Natural killer cell (primary cell): Measurements from ENCODE around the gene SEC16A. TPM values are rescaled to one million over a fixed set of nuclear protein-coding genes. Genes with fewer than 3 reads are reported as not detected.

Source experiments
- ATAC-seq, 3 donors: fragments of 150-1000 bp in 2 of 3; fragments of 200-7000 bp in 1 of 3; cut with Tn5 transposase; 1 replicate in 1 of 3; 2 replicates in 2 of 3; pipeline ENCODE4 v1.10.0; 2021; ENCODE audit warnings: mild to moderate bottlenecking in 2 of 3, moderate library complexity in 2 of 3
- DNase-seq, 2 donors: peaks; one replicate each; pipeline versions ENCODE4 v3.0.0 to v3.0.0-alpha.2; 2013 to 2021; ENCODE audit warnings: mixed read lengths in 1 of 2
- H3K27ac ChIP-seq: one replicate; pipeline ENCODE4 v1.5.1; 2013; ENCODE audit warnings: mild to moderate bottlenecking, low read length
- H3K27me3 ChIP-seq: one replicate; pipeline ENCODE4 v1.6.1; 2013; ENCODE audit warnings: low read length; ENCODE audit not compliant: control insufficient read depth, insufficient read depth
- H3K36me3 ChIP-seq: one replicate; pipeline ENCODE4 v1.6.1; 2013; ENCODE audit warnings: low read length; ENCODE audit not compliant: control insufficient read depth, insufficient read depth
- H3K4me1 ChIP-seq: one replicate; pipeline ENCODE4 v1.6.1; 2013; ENCODE audit warnings: low read length; ENCODE audit not compliant: control insufficient read depth, insufficient read depth
- H3K4me3 ChIP-seq: one replicate; pipeline ENCODE4 v1.5.1; 2013; ENCODE audit warnings: low read length
- H3K9me3 ChIP-seq: one replicate; pipeline ENCODE4 v1.6.1; 2013; ENCODE audit warnings: low read length; ENCODE audit not compliant: control insufficient read depth, insufficient read depth
- H3K27ac Mint-ChIP-seq, 2 donors: one replicate each; pipeline ENCODE4 v1.8.0; 2022; ENCODE audit warnings: mild to moderate bottlenecking in 2 of 2, mixed read lengths in 2 of 2, moderate library complexity in 1 of 2
- H3K27me3 Mint-ChIP-seq, 2 donors: one replicate each; pipeline ENCODE4 v1.8.0; 2022; ENCODE audit warnings: low read depth in 2 of 2, mixed read lengths in 2 of 2
- H3K36me3 Mint-ChIP-seq: one replicate; pipeline ENCODE4 v1.8.0; 2022; ENCODE audit warnings: mixed read lengths
- H3K4me1 Mint-ChIP-seq, 2 donors: one replicate each; pipeline ENCODE4 v1.8.0; 2022; ENCODE audit warnings: mixed read lengths in 2 of 2
- H3K4me3 Mint-ChIP-seq: one replicate; pipeline ENCODE4 v1.8.0; 2022; ENCODE audit warnings: mild to moderate bottlenecking, moderate library complexity, mixed read lengths
- H3K9me3 Mint-ChIP-seq, 2 donors: one replicate each; pipeline ENCODE4 v1.8.0; 2022; ENCODE audit warnings: mixed read lengths in 2 of 2
- WGBS: methylation state at CpG from one replicate; pipeline ENCODE4 v1.1.7; 2013; ENCODE audit warnings: missing lambda C conversion rate; ENCODE audit not compliant: insufficient coverage; 5-methylcytosine and 5-hydroxymethylcytosine counted together
- intact Hi-C: fragments of 100-400 bp; cut with micrococcal nuclease; formaldehyde crosslinking; loops from one replicate; pipeline ENCODE4 v1.14.2; 2022
- total RNA-seq, 4 donors: library from RNA; stranded (reverse); fragments of 120-200 nt in 1 of 4; gene quantifications; one replicate each; pipeline versions ENCODE4 v1.2.3 to v1.2.4, GENCODE V29; 2013 to 2022
- TF ChIP-seq, protein P1 (sequence below): fragments of 200-600 bp; IDR thresholded peaks from one replicate; pipeline ENCODE4 v1.8.0; 2022; ENCODE audit warnings: antibody characterized with exemption

SEC16A gene
- total RNA-seq, 3 donors from 2014 or later (not counting 1 experiment from before 2014, with no cell fraction given), result 84.3 to 89.0 (median 87.1) TPM

DNA sequence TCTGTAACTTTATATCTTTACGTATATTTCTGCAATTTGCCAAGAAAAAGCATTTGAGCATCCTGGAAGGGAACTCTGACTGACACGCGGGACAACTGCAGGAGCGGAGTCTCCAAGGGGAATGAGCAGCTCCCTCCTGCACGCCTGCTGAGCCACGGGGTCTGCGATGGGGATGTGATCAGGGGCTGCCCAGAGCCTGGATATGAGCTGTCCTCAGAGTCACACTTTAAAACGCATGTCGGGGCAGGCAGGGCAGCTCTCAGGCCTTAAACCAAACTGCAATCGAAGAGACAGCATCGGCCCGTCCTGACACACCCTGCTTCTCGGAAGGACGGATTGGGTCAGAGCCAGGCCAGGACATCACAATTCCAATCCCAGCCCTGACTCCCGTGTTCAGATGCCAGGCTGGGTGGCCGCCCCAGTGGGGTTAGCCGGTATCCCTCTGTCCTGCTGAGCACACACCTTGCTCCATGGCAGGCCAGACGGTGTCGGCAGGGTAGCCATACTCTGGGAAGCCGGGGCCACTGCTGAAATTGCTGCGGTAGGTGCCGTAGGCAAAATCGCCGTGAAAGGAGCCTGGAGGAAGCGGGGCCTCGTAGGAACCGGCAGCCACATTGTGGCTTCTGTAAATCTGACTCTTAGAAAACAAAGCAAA, 17.2 kb downstream of the SEC16A start:
- H3K9me3 Mint-ChIP-seq, result no peaks in the 10 kb centered on the region
- no peaks in the 10 kb centered on the region for H3K4me1 ChIP-seq
- H3K36me3 ChIP-seq, result peaks cover 92% of the 10 kb centered on the region
- no peak overlapping the region for H3K27ac ChIP-seq
- WGBS, result 97% methylated on average over 27 of the region's 27 CpGs
- peaks cover 12% of the 10 kb centered on the region for H3K36me3 Mint-ChIP-seq
- H3K27ac Mint-ChIP-seq, result no peak overlapping the region
- DNase-seq (no peak), ATAC-seq (no peak)
- H3K27me3 ChIP-seq, result no peaks in the 10 kb centered on the region
- no peaks in the 10 kb centered on the region for H3K9me3 ChIP-seq
- H3K4me1 Mint-ChIP-seq, result no peaks in the 10 kb centered on the region
- intact Hi-C loops, result no loop called here
- no peak overlapping the region for H3K4me3 ChIP-seq
- TF ChIP-seq, protein P1, sequence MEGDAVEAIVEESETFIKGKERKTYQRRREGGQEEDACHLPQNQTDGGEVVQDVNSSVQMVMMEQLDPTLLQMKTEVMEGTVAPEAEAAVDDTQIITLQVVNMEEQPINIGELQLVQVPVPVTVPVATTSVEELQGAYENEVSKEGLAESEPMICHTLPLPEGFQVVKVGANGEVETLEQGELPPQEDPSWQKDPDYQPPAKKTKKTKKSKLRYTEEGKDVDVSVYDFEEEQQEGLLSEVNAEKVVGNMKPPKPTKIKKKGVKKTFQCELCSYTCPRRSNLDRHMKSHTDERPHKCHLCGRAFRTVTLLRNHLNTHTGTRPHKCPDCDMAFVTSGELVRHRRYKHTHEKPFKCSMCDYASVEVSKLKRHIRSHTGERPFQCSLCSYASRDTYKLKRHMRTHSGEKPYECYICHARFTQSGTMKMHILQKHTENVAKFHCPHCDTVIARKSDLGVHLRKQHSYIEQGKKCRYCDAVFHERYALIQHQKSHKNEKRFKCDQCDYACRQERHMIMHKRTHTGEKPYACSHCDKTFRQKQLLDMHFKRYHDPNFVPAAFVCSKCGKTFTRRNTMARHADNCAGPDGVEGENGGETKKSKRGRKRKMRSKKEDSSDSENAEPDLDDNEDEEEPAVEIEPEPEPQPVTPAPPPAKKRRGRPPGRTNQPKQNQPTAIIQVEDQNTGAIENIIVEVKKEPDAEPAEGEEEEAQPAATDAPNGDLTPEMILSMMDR, result no peak
- H3K27me3 Mint-ChIP-seq, result no peaks in the 10 kb centered on the region
- no peak overlapping the region for H3K4me3 Mint-ChIP-seq

GRCh38 chr9:136464241-136464640, 18.6 kb downstream of the SEC16A start:
- no peak for DNase-seq
- Mint-ChIP-seq H3K4me3 (no peak overlapping the region), H3K27ac (no peak overlapping the region), H3K27me3 (no peaks in the 10 kb centered on the region), H3K4me1 (no peaks in the 10 kb centered on the region), H3K9me3 (no peaks in the 10 kb centered on the region), H3K36me3 (peaks cover 12% of the 10 kb centered on the region)
- no peaks in the 10 kb centered on the region for H3K4me1 ChIP-seq
- no peak overlapping the region for H3K4me3 ChIP-seq
- no peak overlapping the region for H3K27ac ChIP-seq
- TF ChIP-seq, protein P1, result no peak
- no peak for ATAC-seq
- WGBS, result 96% methylated on average over 6 of the region's 6 CpGs
- H3K9me3 ChIP-seq, result no peaks in the 10 kb centered on the region
- peaks cover 92% of the 10 kb centered on the region for H3K36me3 ChIP-seq
- intact Hi-C loops, result no loop called here
- H3K27me3 ChIP-seq, result no peaks in the 10 kb centered on the region

DNA sequence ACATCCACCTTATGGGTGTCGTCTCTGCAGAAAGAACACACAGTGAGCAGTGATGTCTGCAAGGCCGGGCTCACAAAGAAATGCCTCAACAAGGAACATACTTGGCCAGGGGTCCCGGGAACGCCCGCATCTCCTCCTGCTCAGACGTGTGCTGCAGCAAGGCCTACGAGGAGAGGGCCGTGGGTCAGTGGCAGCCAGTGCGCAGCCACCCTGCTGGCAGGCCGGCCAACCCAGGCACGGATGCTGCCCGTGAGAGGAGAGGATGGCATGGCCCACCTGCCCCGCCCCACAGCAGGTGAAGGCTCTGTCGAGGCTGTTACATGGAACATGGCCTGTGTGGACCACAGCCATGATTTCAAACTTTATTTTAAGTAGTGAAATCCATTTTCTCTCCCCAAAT, 19.3 kb downstream of the SEC16A start:
- no peak overlapping the region for H3K4me3 ChIP-seq
- ATAC-seq (no peak), DNase-seq (no peak)
- intact Hi-C loops, result no loop called here
- 97% methylated on average over 14 of the region's 14 CpGs for WGBS
- no peaks in the 10 kb centered on the region for H3K9me3 ChIP-seq
- TF ChIP-seq, protein P1, result no peak
- Mint-ChIP-seq H3K27me3 (no peaks in the 10 kb centered on the region), H3K27ac (no peak overlapping the region), H3K9me3 (no peaks in the 10 kb centered on the region), H3K4me3 (no peak overlapping the region), H3K36me3 (peaks cover 12% of the 10 kb centered on the region), H3K4me1 (no peaks in the 10 kb centered on the region)
- no peaks in the 10 kb centered on the region for H3K4me1 ChIP-seq
- H3K27me3 ChIP-seq, result no peaks in the 10 kb centered on the region
- H3K27ac ChIP-seq, result no peak overlapping the region
- H3K36me3 ChIP-seq, result peaks cover 93% of the 10 kb centered on the region

DNA sequence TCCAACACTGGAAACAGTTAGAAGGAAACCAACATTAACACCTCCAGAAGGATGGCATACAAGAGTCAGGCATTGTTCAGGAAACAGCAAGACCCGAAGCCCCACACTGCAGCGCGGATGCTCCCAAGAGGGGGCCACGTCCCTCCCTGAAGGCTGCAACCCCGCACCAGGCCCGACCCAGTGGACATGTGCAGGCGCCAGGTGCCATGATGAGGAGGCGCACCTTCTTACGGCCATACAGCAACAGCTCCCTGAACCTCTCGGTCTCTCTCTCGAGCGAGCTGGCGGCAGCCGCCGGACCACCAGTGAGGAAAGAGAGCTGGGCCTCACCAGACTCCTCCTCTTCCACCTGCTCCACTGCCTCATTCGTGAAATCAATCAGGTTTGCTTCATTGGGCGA, 20.2 kb downstream of the SEC16A start:
- Mint-ChIP-seq H3K27me3 (no peaks in the 10 kb centered on the region), H3K4me3 (no peak overlapping the region), H3K9me3 (no peaks in the 10 kb centered on the region), H3K4me1 (no peaks in the 10 kb centered on the region), H3K27ac (no peak overlapping the region), H3K36me3 (peaks cover 12% of the 10 kb centered on the region)
- H3K4me1 ChIP-seq, result no peaks in the 10 kb centered on the region
- WGBS, result 96% methylated on average over 17 of the region's 17 CpGs
- no peaks in the 10 kb centered on the region for H3K9me3 ChIP-seq
- TF ChIP-seq, protein P1, result no peak
- no peaks in the 10 kb centered on the region for H3K27me3 ChIP-seq
- ATAC-seq (no peak), DNase-seq (no peak)
- intact Hi-C loops, result no loop called here
- no peak overlapping the region for H3K27ac ChIP-seq
- no peak overlapping the region for H3K4me3 ChIP-seq
- H3K36me3 ChIP-seq, result peaks cover 89% of the 10 kb centered on the region
